MCF 10A (cell line): Measurements from ENCODE around the gene ENPEP. TPM values are rescaled to one million over a fixed set of nuclear protein-coding genes. Genes with fewer than 3 reads are reported as not detected.

Experiments
- BruUV-seq: library from RNA; stranded (reverse); fragments of 400-500 nt; replicated peaks from 2 replicates; lab custom pipeline; 2021; lab: Mats Ljungman, UMichigan
- CTCF ChIA-PET: fragments of 300-600 bp; sonication (Branson Sonifier 250); formaldehyde crosslinking; extraction: SDS; loops from one replicate; lab custom pipeline; 2021; ENCODE audit warnings: antibody characterized with exemption, inconsistent platforms; lab: Yijun Ruan, JAX
- POLR2A ChIA-PET: fragments of 300-600, 350-650 bp; sonication (Branson Sonifier 250); formaldehyde crosslinking; extraction: SDS; loops from one replicate; lab custom pipeline; 2020; ENCODE audit warnings: antibody characterized with exemption, inconsistent platforms; lab: Yijun Ruan, JAX
- DNase-seq: peaks from one replicate; pipeline ENCODE4 v3.0.0-alpha.2; 2018; ENCODE audit not compliant: unreplicated experiment
- H3K27ac Mint-ChIP-seq: one replicate; pipeline ENCODE4 v1.8.0; 2022; ENCODE audit warnings: mild to moderate bottlenecking, low read depth, mixed read lengths; ENCODE audit not compliant: unreplicated experiment
- H3K27me3 Mint-ChIP-seq: one replicate; pipeline ENCODE4 v1.8.0; 2022; ENCODE audit warnings: mixed read lengths; ENCODE audit not compliant: insufficient read depth, unreplicated experiment
- H3K36me3 Mint-ChIP-seq: one replicate; pipeline ENCODE4 v1.8.0; 2022; ENCODE audit warnings: mild to moderate bottlenecking, moderate library complexity, mixed read lengths; ENCODE audit not compliant: insufficient read depth, unreplicated experiment
- H3K4me1 Mint-ChIP-seq: one replicate; pipeline ENCODE4 v1.8.0; 2022; ENCODE audit warnings: mixed read lengths; ENCODE audit not compliant: insufficient read depth, unreplicated experiment
- H3K4me3 Mint-ChIP-seq: one replicate; pipeline ENCODE4 v1.8.0; 2022; ENCODE audit warnings: mild to moderate bottlenecking, moderate library complexity, mixed read lengths; ENCODE audit not compliant: unreplicated experiment
- H3K9me3 Mint-ChIP-seq: one replicate; pipeline ENCODE4 v1.8.0; 2022; ENCODE audit warnings: mixed read lengths; ENCODE audit not compliant: unreplicated experiment
- intact Hi-C: fragments of 100-400 bp; cut with micrococcal nuclease; formaldehyde crosslinking; loops from 2 replicates; pipeline ENCODE4 v1.14.1; 2022
- total RNA-seq: library from RNA; stranded (reverse); gene quantifications from 2 replicates; pipeline ENCODE4 v1.2.3, GENCODE V29; 2022
- TF ChIP-seq, protein P1 (sequence below): fragments of 200-600 bp; IDR thresholded peaks from one replicate; pipeline ENCODE4 v1.8.0; 2022; ENCODE audit warnings: antibody characterized with exemption, mild to moderate bottlenecking; ENCODE audit not compliant: unreplicated experiment

Gene ENPEP
- total RNA-seq, 1 experiment from 2014 or later, result not detected

DNA sequence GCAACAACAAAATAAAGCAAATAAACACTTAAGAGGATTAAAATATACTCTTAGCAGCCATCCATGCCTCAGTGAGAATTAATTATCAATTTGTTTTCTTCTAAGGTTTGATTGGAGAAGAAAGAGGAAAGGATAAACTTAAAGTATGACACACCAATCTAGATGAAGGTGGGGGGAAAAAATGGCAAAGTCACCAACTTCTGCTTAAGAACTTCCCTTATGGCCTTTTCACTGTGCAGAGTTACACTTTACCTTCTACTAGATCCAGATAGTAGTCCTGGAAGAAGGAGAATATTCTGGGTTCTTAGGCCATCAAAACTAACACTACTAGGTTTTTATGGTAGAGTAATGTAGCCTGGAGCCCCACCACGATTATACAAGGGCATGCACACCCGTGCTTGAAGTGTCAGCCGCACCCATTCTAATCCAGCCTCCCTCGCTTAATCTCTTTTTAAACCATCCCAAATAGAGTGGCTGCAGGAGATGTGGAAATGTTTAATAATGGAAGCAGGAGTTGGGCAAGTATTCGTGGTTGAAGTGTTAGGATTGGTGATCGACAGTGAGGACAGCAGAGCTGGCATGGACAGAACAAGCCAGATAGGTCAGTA, 14.1 kb downstream of the ENPEP start:
- no TSS peak for BruUV-seq
- no peaks in the 10 kb centered on the region for H3K9me3 Mint-ChIP-seq

DNA sequence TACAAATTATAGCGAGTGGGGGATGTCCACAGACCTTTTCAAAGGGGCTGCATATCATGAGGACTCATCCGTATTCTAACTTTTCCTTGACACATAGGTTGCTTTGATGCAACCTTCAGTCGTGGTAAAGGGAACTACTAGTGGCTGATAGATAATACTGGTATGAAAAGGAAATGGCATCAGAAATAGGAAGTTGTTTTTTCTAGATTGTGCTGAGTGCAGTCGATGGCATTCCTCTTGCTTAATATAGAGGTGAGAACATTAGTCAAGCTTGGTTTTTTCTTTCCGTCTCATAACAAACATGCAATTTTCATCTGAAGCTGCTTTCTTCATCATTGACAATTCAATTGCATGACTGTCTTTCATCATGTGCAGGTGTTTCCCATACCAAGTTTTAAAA, 16.6 kb downstream of the ENPEP start:
- ChIA-PET CTCF (interaction anchor here (2.0 kb wide), 1 partner anchor 494 kb away, joined by 7 read pairs; no protein-coding TSS in a partner anchor), POLR2A (no interaction called here)
- BruUV-seq, result no TSS peak
- TF ChIP-seq, protein P1, sequence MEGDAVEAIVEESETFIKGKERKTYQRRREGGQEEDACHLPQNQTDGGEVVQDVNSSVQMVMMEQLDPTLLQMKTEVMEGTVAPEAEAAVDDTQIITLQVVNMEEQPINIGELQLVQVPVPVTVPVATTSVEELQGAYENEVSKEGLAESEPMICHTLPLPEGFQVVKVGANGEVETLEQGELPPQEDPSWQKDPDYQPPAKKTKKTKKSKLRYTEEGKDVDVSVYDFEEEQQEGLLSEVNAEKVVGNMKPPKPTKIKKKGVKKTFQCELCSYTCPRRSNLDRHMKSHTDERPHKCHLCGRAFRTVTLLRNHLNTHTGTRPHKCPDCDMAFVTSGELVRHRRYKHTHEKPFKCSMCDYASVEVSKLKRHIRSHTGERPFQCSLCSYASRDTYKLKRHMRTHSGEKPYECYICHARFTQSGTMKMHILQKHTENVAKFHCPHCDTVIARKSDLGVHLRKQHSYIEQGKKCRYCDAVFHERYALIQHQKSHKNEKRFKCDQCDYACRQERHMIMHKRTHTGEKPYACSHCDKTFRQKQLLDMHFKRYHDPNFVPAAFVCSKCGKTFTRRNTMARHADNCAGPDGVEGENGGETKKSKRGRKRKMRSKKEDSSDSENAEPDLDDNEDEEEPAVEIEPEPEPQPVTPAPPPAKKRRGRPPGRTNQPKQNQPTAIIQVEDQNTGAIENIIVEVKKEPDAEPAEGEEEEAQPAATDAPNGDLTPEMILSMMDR, result no peak
- Mint-ChIP-seq H3K27ac (no peak overlapping the region), H3K9me3 (no peaks in the 10 kb centered on the region), H3K4me1 (no peaks in the 10 kb centered on the region), H3K36me3 (no peaks in the 10 kb centered on the region), H3K4me3 (no peak overlapping the region), H3K27me3 (peaks cover 13% of the 10 kb centered on the region)
- intact Hi-C loops, result no loop called here
- no peak for DNase-seq

More for the DNA sequence above, 14.1 kb downstream of the ENPEP start:
- Mint-ChIP-seq H3K27ac (no peak overlapping the region), H3K36me3 (no peaks in the 10 kb centered on the region), H3K27me3 (peaks cover 13% of the 10 kb centered on the region), H3K4me3 (no peak overlapping the region), H3K4me1 (peaks cover 4% of the 10 kb centered on the region)
- intact Hi-C loops, result no loop called here
- CTCF ChIA-PET, result interaction anchor here (0.7 kb wide), 1 partner anchor 492 kb away, joined by 3 read pairs; no protein-coding TSS in a partner anchor
- DNase-seq, result no peak
- POLR2A ChIA-PET, result no interaction called here
- TF ChIP-seq, protein P1, result no peak

DNA sequence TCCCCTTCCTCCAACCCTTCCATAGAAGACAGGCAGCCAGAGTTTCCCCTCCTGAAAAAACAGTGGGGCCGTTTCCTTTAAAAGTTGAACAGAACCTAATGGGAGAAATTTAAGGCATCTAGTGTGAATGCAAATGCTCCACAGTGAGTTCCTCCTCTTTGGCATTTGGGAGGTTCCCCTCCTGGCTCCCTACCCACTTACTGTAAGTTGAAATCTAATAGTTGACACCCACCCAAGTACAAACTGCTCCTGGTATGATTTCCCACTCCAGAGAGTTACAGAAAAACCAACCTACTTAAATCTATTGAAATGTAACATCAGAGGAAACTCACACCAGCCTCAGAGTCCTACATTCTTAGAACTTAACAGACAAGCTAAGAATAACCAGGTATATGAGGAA, 17.6 kb downstream of the ENPEP start:
- Mint-ChIP-seq H3K27me3 (peaks cover 13% of the 10 kb centered on the region), H3K27ac (no peak overlapping the region), H3K4me1 (no peaks in the 10 kb centered on the region), H3K4me3 (no peak overlapping the region), H3K9me3 (no peaks in the 10 kb centered on the region), H3K36me3 (no peaks in the 10 kb centered on the region)
- TF ChIP-seq, protein P1, result no peak
- ChIA-PET POLR2A (no interaction called here), CTCF (interaction anchor here (0.6 to 2.0 kb wide), 3 partner anchors 11 to 495 kb away, joined by 3 to 7 read pairs (median 3); no protein-coding TSS in a partner anchor)
- DNase-seq, result no peak
- intact Hi-C loops, result no loop called here
- no TSS peak for BruUV-seq

DNA sequence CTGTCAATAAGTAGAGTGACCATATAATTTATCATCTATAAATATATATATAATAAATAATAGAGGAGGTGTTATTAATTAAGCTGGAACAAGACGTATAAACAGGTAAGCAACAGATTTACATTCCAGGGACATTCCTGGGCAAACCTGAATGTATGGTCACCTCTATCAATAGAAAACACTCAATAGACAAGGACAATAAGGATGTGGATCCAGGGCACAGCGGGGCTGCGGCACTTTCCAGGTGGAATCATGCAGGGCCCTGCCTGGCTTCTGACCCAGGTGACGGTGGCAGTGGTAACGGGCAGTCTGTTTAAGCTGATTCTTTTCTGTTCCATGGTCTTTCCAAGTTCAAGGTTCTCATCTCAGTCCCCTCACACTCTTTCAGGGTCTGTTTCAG, 22.5 kb downstream of the ENPEP start:
- peaks cover 11% of the 10 kb centered on the region for H3K27me3 Mint-ChIP-seq

More for the DNA sequence above, 22.5 kb downstream of the ENPEP start:
- no peaks in the 10 kb centered on the region for H3K9me3 Mint-ChIP-seq
- H3K27ac Mint-ChIP-seq, result no peak overlapping the region
- TF ChIP-seq, protein P1, result no peak
- H3K36me3 Mint-ChIP-seq, result no peaks in the 10 kb centered on the region
- POLR2A ChIA-PET, result no interaction called here
- CTCF ChIA-PET, result interaction anchor here (0.5 to 1.2 kb wide), 7 partner anchors 10 to 493 kb away, joined by 3 to 7 read pairs (median 5); no protein-coding TSS in a partner anchor
- DNase-seq, result no peak
- intact Hi-C loops, result no loop called here
- no peaks in the 10 kb centered on the region for H3K4me1 Mint-ChIP-seq
- BruUV-seq, result no TSS peak
- no peak overlapping the region for H3K4me3 Mint-ChIP-seq
